Heart right ventricle (tissue), 16 donors: ENCODE measurements around the gene PRPF8. TPM values are rescaled to one million over a fixed set of nuclear protein-coding genes. Genes with fewer than 3 reads are reported as not detected.
A peak's percentile ranks its signal among the peaks of the same experiment; 100 is the strongest.

ENCODE experiments used
- ATAC-seq, 8 donors: fragments of 200-7000 bp; cut with Tn5 transposase; one replicate each; pipeline ENCODE4 v1.9.1; 2020; ENCODE audit warnings: mild to moderate bottlenecking in 8 of 8, moderate library complexity in 8 of 8, moderate number of reproducible peaks in 1 of 8
- DNase-seq, 2 donors: peaks; one replicate each; pipeline ENCODE4 v3.0.0-alpha.2; 2020
- H3K27ac ChIP-seq, 10 donors: fragments of 200-600 bp; sonication (generic) in 2 of 10; one replicate each; pipeline versions ENCODE4 v1.5.0 to v1.8.0; 2020 to 2022; ENCODE audit warnings: mild to moderate bottlenecking in 3 of 10
- H3K27me3 ChIP-seq, 7 donors: fragments of 200-600 bp; one replicate each; pipeline ENCODE4 v1.8.0; 2021 to 2022; ENCODE audit warnings: mild to moderate bottlenecking in 2 of 7
- H3K36me3 ChIP-seq, 9 donors: fragments of 200-600 bp; sonication (generic) in 1 of 9; one replicate each; pipeline versions ENCODE4 v1.5.0 to v1.8.0; 2020 to 2022; ENCODE audit warnings: mild to moderate bottlenecking in 2 of 9
- H3K4me1 ChIP-seq, 9 donors: fragments of 200-600 bp; sonication (generic) in 1 of 9; one replicate each; pipeline versions ENCODE4 v1.5.0 to v1.8.0; 2020 to 2022; ENCODE audit warnings: mild to moderate bottlenecking in 4 of 9
- H3K4me3 ChIP-seq, 10 donors: fragments of 200-600 bp; sonication (generic) in 2 of 10; one replicate each; pipeline versions ENCODE4 v1.5.0 to v1.8.0; 2020 to 2022; ENCODE audit warnings: mild to moderate bottlenecking in 7 of 10, moderate library complexity in 2 of 10
- H3K9me3 ChIP-seq, 11 donors: fragments of 200-600 bp in 10 of 11; sonication (generic) in 2 of 11; one replicate each; pipeline versions ENCODE4 v1.5.0 to v1.8.0; 2013 to 2022; ENCODE audit warnings: mild to moderate bottlenecking in 2 of 11, control low read depth in 1 of 11, moderate library complexity in 1 of 11
- WGBS, 2 donors: extraction: QIAGEN DNeasy Blood & Tissue Kit; methylation state at CpG; one replicate each; pipeline ENCODE4 v1.1.7; 2013; ENCODE audit warnings: inconsistent platforms in 1 of 2; 5-methylcytosine and 5-hydroxymethylcytosine counted together
- intact Hi-C, 10 donors: fragments of 100-400 bp; cut with DNase I; formaldehyde crosslinking; loops; one replicate each; pipeline versions ENCODE4 v1.11.1 to v1.14.2; 2022
- polyA plus RNA-seq, 2 donors: library from polyadenylated mRNA; stranded (reverse); fragments of 200-250 nt; gene quantifications; one replicate each; pipeline ENCODE4 v1.2.3, GENCODE V29; 2013
- total RNA-seq, 10 donors: library from RNA; stranded (reverse); fragmentation: NEBNext Ultra II Directional in 3 of 10; extraction: Animal tissue kit (Norgen Biotek cat#: 25700) in 3 of 10; gene quantifications; one replicate each; pipeline versions ENCODE4 v1.2.1 to v1.2.4, GENCODE V29; 2021 to 2023
- TF ChIP-seq, protein P1 (sequence below), 9 donors: fragments of 200-600 bp; sonication (generic) in 2 of 9; IDR thresholded peaks; one replicate each; pipeline versions ENCODE4 v1.5.0 to v1.8.0; 2021 to 2022; ENCODE audit warnings: antibody characterized with exemption in 9 of 9, mild to moderate bottlenecking in 5 of 9, moderate library complexity in 1 of 9
- donor health status: Arrhythmogenic right ventricular cardiomyopathy.
- donor health status: ischemic (EF 13 %, LVEDD 7.1; RV severe dilation, severe dysfunction).
- donor health status: healthy with polysubstance abuse.
- donor health status: DM: no; HTN: yes; CAD: no.
- donor health status: DM: no; HTN: no; CAD: no.
- donor health status: ischemic (EF 25% LVEDD 6.9; RV normal size, moderate dysfunction).
- donor health status: ischemic (EF 25% LVEDD 5.7; RV mildly dilated, moderate dysfunction).
- donor health status: healthy.
- donor health status: DM: yes; HTN: yes; CAD: no.
- donor health status: Ischemic cardiomyopathy.
- donor health status: ischemic (EF 35%, LVEDD 5.7; RV mildly dilated, moderate dysfunction).
- donor health status: nonischemic (EF 11% LVEDD 7.7; RV severe dilation, severe dysfunction).
- donor health status: DM: yes; HTN: yes; CAD: no.
- donor health status: PGD.
- donor health status: ischemic (EF 29% LVEDD 5.4; RV normal size, mild dysfunction).
- donor health status: nonischemic (EF 23%, LVEDD 6.1; RV moderate dilation, normal function).

Gene PRPF8
- total and polyA plus RNA-seq, 12 donors: 79.1 to 205 (median 173) TPM

DNA sequence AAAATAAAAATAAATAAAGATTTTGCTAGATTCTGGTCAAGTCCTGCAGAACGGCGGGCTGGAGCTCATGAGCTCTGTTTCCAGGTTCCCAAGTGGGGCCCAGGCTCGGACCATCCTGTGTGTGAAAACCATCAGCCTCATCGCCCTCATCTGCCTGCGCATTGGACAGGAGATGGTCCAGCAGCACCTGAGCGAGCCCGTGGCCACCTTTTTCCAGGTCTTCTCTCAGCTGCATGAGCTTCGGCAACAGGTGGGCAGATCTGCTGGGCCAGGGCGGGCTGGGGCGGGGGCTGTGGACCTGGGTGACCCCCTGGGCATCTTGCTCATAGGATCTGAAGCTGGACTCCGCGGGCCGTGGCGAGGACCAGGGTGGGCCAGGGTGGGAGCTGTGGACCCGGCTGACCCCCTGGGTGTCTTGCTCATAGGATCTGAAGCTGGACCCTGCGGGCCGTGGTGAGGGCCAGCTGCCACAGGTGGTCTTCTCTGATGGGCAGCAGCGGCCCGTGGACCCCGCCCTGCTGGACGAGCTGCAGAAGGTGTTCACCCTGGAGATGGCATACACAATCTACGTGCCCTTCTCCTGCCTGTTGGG is 47.7 kb upstream of the PRPF8 start:
- no peak for ATAC-seq
- H3K4me3 ChIP-seq: no peak overlapping the region
- TF ChIP-seq, protein P1, sequence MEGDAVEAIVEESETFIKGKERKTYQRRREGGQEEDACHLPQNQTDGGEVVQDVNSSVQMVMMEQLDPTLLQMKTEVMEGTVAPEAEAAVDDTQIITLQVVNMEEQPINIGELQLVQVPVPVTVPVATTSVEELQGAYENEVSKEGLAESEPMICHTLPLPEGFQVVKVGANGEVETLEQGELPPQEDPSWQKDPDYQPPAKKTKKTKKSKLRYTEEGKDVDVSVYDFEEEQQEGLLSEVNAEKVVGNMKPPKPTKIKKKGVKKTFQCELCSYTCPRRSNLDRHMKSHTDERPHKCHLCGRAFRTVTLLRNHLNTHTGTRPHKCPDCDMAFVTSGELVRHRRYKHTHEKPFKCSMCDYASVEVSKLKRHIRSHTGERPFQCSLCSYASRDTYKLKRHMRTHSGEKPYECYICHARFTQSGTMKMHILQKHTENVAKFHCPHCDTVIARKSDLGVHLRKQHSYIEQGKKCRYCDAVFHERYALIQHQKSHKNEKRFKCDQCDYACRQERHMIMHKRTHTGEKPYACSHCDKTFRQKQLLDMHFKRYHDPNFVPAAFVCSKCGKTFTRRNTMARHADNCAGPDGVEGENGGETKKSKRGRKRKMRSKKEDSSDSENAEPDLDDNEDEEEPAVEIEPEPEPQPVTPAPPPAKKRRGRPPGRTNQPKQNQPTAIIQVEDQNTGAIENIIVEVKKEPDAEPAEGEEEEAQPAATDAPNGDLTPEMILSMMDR (IDR thresholded peaks at IDR 0.05): no peak
- DNase-seq: no peak
- H3K4me1 ChIP-seq: peaks cover 11 to 52% (median 25%) of the 10 kb centered on the region in 9 donors
- H3K36me3 ChIP-seq: peaks cover 0 to 96% (median 11%) of the 10 kb centered on the region in 9 donors
- intact Hi-C loops: loop anchor here in 1 of 10 donors (10.0 kb wide), 1 partner anchor 132 kb away; no protein-coding TSS in a partner anchor
- H3K27ac ChIP-seq: no peak overlapping the region
- 93 to 95% methylated on average over 22 of the region's 22 CpGs for WGBS, 2 donors
- no peaks in the 10 kb centered on the region for H3K9me3 ChIP-seq
- no peaks in the 10 kb centered on the region for H3K27me3 ChIP-seq

DNA sequence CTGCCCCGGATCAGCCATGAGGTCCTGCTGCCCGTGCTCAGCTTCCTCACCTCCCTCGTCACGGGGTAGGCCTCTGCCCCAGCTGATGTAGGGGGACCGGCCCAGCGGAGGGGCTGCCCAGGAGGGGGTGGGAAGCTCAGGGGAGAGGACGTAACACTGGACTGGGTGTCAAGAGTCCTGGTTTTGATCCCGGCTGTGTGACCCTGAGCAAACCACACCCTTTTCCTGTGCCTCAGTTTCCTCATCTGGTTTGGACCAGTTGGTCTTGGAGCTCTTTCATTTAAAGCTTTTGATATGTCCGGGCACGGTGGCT is 46.5 kb upstream of the PRPF8 start:
- H3K4me1 ChIP-seq: peaks cover 2 to 52% (median 20%) of the 10 kb centered on the region in 9 donors
- H3K27me3 ChIP-seq: no peaks in the 10 kb centered on the region
- ATAC-seq (no peak), DNase-seq (no peak)
- no peaks in the 10 kb centered on the region for H3K9me3 ChIP-seq
- 82 to 86% methylated on average over 10 of the region's 10 CpGs for WGBS, 2 donors
- H3K4me3 ChIP-seq: peak overlapping the region in 6 of 10 donors; percentile 4 to 36 (median 30)
- H3K36me3 ChIP-seq: peaks cover 0 to 99% (median 12%) of the 10 kb centered on the region in 9 donors
- H3K27ac ChIP-seq: peak overlapping the region; percentile 51 to 93 (median 88)
- TF ChIP-seq, protein P1 (IDR thresholded peaks at IDR 0.05): no peak
- intact Hi-C loops: loop anchor here in 1 of 10 donors (10.0 kb wide), 1 partner anchor 134 kb away; no protein-coding TSS in a partner anchor

DNA sequence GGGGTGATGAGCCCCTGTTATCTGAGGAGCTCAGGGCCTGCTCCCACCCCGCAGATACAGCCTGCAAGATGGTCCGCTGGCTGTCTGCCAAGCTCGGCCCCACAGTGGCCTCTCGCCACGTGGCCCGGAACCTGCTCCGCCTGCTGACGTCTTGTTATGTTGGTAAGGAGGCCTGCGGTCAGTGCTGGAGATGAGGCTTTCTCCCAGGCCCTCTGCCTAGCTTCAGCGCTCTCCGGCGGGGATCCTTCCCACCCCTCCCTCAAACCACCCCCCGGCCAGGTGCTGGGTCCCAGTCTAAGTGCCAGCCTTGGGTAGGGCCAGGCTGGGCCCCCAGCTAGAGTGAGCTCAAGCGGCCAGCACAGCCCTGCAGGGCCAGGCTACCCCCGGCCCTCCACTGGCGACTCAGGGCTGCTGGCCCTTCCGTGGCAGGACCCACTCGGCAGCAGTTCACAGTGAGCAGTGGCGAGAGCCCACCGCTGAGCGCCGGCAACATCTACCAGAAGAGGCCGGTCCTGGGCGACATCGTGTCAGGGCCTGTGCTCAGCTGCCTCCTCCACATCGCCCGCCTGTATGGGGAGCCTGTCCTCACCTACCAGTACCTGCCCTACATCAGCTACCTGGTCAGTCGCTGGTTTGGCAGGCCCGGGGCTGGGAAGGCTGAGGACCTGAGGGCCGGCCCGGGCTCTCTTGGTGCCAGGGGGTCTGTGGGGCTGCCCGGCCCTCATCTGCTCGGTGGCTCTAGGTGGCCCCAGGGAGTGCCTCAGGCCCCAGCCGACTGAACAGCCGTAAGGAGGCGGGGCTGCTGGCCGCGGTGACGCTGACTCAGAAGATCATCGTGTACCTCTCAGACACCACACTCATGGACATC is 45.9 kb upstream of the PRPF8 start:
- H3K4me1 ChIP-seq: peaks cover 0 to 53% (median 17%) of the 10 kb centered on the region in 9 donors
- H3K36me3 ChIP-seq: peaks cover 0 to 96% (median 12%) of the 10 kb centered on the region in 9 donors
- H3K9me3 ChIP-seq: no peaks in the 10 kb centered on the region
- intact Hi-C loops: loop anchor here in 1 of 10 donors (10.0 kb wide), 1 partner anchor 134 kb away; no protein-coding TSS in a partner anchor
- WGBS, 2 donors: 73 to 75% methylated on average over 40 of the region's 40 CpGs
- TF ChIP-seq, protein P1 (IDR thresholded peaks at IDR 0.05): no peak
- H3K27me3 ChIP-seq: no peaks in the 10 kb centered on the region
- H3K27ac ChIP-seq: peak overlapping the region; percentile 51 to 93 (median 88)
- ATAC-seq (peak; percentile 59 to 88 (median 84)), DNase-seq (peak; percentile 86 to 88)
- peak overlapping the region in 8 of 10 donors; percentile 4 to 36 (median 26) for H3K4me3 ChIP-seq

DNA sequence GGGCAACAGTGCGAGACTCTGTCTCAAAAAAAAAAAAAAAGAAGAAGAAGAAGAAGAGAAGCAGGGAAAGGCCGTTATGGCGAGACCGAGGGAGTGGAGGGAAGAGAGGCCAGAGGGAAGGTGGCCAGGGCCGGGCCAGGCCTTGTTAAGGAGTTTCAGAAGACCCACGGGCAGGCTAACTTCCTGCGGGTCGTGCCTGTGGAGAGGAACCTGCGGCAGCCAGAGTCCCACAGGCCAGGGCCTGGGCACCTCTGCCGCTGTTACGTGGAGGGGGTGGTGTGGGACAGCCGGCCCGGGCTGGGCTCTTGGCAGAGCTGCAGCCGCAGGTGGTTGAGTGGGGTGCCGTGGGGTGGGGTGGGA is 45.3 kb upstream of the PRPF8 start:
- peaks cover 0 to 90% (median 12%) of the 10 kb centered on the region in 9 donors for H3K36me3 ChIP-seq
- peaks cover 0 to 60% (median 24%) of the 10 kb centered on the region in 9 donors for H3K4me1 ChIP-seq
- H3K27ac ChIP-seq: peak overlapping the region; percentile 51 to 93 (median 88)
- TF ChIP-seq, protein P1 (IDR thresholded peaks at IDR 0.05): no peak
- ATAC-seq (peak in 4 of 8 donors; percentile 16 to 47 (median 26)), DNase-seq (no peak)
- 59 to 65% methylated on average over 15 of the region's 15 CpGs for WGBS, 2 donors
- H3K4me3 ChIP-seq: peak overlapping the region in 7 of 10 donors; percentile 4 to 36 (median 22)
- no peaks in the 10 kb centered on the region for H3K27me3 ChIP-seq
- no peaks in the 10 kb centered on the region for H3K9me3 ChIP-seq
- intact Hi-C loops: loop anchor here in 6 of 10 donors (5.0 to 10.0 kb wide), 5 partner anchors 52 to 315 kb away; partner anchors contain the start of genes OVCA2 (in 2 of the 6), DPH1 (in 1 of the 6) and RTN4RL1 (in 1 of the 6)
